ENCODE data around the gene LCE3C.
"Not testable (repeated sequence)": the region's sequence is repeated elsewhere in the genome, so short reads cannot be mapped to it uniquely, and the experiment has no call there.

The LCE3C gene

GRCh38 chr1:152599934-152600333 lies at the start of gene LCE3C:
Gene LCE3C (plus strand): TSS chr1:152600234. CDS start chr1:152600732, 498 bp downstream.
- H3K27ac ChIP-seq (ENCODE audit: low read depth, low read length): no peak within 1 kb of the TSS
- H3K27me3 ChIP-seq (ENCODE audit: control insufficient read depth, insufficient read depth, low read length): no peaks in the 10 kb centered on the region
- H3K9ac ChIP-seq (ENCODE audit: low read depth, low read length): no peak within 1 kb of the TSS
- no peak within 1 kb of the TSS for H3K4me3 ChIP-seq (ENCODE audit: low read depth, low read length)
- no peaks in the 10 kb centered on the region for H3K4me1 ChIP-seq (ENCODE audit: control insufficient read depth, insufficient read depth, low read length)
- no peaks in the 10 kb centered on the region for H3K36me3 ChIP-seq (ENCODE audit: control insufficient read depth, insufficient read depth, low read length)
- no peaks in the 10 kb centered on the region for H3K9me3 ChIP-seq (ENCODE audit: control insufficient read depth, insufficient read depth, low read length)

GRCh38 chr1:152565115-152565514 lies 34.9 kb upstream of the LCE3C start:
- H3K9me3 ChIP-seq (ENCODE audit: control insufficient read depth, insufficient read depth, low read length): peaks cover 97% of the 10 kb centered on the region
- no peak overlapping the region for H3K4me3 ChIP-seq (ENCODE audit: low read depth, low read length)
- no peaks in the 10 kb centered on the region for H3K4me1 ChIP-seq (ENCODE audit: control insufficient read depth, insufficient read depth, low read length)
- H3K27ac ChIP-seq (ENCODE audit: low read depth, low read length): no peak overlapping the region
- no peaks in the 10 kb centered on the region for H3K36me3 ChIP-seq (ENCODE audit: control insufficient read depth, insufficient read depth, low read length)
- no peak overlapping the region for H3K9ac ChIP-seq (ENCODE audit: low read depth, low read length)
- no peaks in the 10 kb centered on the region for H3K27me3 ChIP-seq (ENCODE audit: control insufficient read depth, insufficient read depth, low read length)

GRCh38 chr1:152565535-152566215 lies 34.4 kb upstream of the LCE3C start:
- Histone ChIP-seq H3K4me1 (ENCODE audit: control insufficient read depth, insufficient read depth, low read length) (no peaks in the 10 kb centered on the region), H3K27me3 (ENCODE audit: control insufficient read depth, insufficient read depth, low read length) (no peaks in the 10 kb centered on the region), H3K36me3 (ENCODE audit: control insufficient read depth, insufficient read depth, low read length) (no peaks in the 10 kb centered on the region), H3K4me3 (ENCODE audit: low read depth, low read length) (no peak overlapping the region), H3K9me3 (ENCODE audit: control insufficient read depth, insufficient read depth, low read length) (peaks cover 97% of the 10 kb centered on the region), H3K27ac (ENCODE audit: low read depth, low read length) (no peak overlapping the region), H3K9ac (ENCODE audit: low read depth, low read length) (no peak overlapping the region)

- Histone ChIP-seq H3K27ac (ENCODE audit: low read depth, low read length) (no peak within 1 kb of the TSS), H3K9ac (ENCODE audit: low read depth, low read length) (no peak within 1 kb of the TSS), H3K36me3 (ENCODE audit: control insufficient read depth, insufficient read depth, low read length) (no peaks in the 10 kb centered on the region), H3K4me1 (ENCODE audit: control insufficient read depth, insufficient read depth, low read length) (no peaks in the 10 kb centered on the region), H3K4me3 (ENCODE audit: low read depth, low read length) (no peak within 1 kb of the TSS), H3K27me3 (ENCODE audit: control insufficient read depth, insufficient read depth, low read length) (no peaks in the 10 kb centered on the region), H3K9me3 (ENCODE audit: control insufficient read depth, insufficient read depth, low read length) (peaks cover 97% of the 10 kb centered on the region)
These were observed 33.4 kb upstream of the LCE3C start, which contains the start of gene LCE3E for GRCh38 chr1:152566681-152567080. Gene LCE3E (minus strand): TSS chr1:152566780. CDS start chr1:152566208, 572 bp downstream.

GRCh38 chr1:152577168-152577567 lies 22.9 kb upstream of the LCE3C start:
- no peak overlapping the region for H3K9ac ChIP-seq (ENCODE audit: low read depth, low read length)
- no peak overlapping the region for H3K27ac ChIP-seq (ENCODE audit: low read depth, low read length)
- no peak overlapping the region for H3K4me3 ChIP-seq (ENCODE audit: low read depth, low read length)
- no peaks in the 10 kb centered on the region for H3K4me1 ChIP-seq (ENCODE audit: control insufficient read depth, insufficient read depth, low read length)
- peaks cover 91% of the 10 kb centered on the region for H3K9me3 ChIP-seq (ENCODE audit: control insufficient read depth, insufficient read depth, low read length)
- H3K27me3 ChIP-seq (ENCODE audit: control insufficient read depth, insufficient read depth, low read length): no peaks in the 10 kb centered on the region
- H3K36me3 ChIP-seq (ENCODE audit: control insufficient read depth, insufficient read depth, low read length): no peaks in the 10 kb centered on the region

GRCh38 chr1:152579526-152579925 lies 20.5 kb upstream of the LCE3C start:
- not testable (repeated sequence) for H3K27ac ChIP-seq (ENCODE audit: low read depth, low read length); H3K27me3 ChIP-seq (ENCODE audit: control insufficient read depth, insufficient read depth, low read length); H3K9ac ChIP-seq (ENCODE audit: low read depth, low read length); H3K36me3 ChIP-seq (ENCODE audit: control insufficient read depth, insufficient read depth, low read length); H3K4me3 ChIP-seq (ENCODE audit: low read depth, low read length); H3K4me1 ChIP-seq (ENCODE audit: control insufficient read depth, insufficient read depth, low read length)
- peaks cover 74% of the 10 kb centered on the region for H3K9me3 ChIP-seq (ENCODE audit: control insufficient read depth, insufficient read depth, low read length)

- Histone ChIP-seq H3K27me3 (ENCODE audit: control insufficient read depth, insufficient read depth, low read length) (no peaks in the 10 kb centered on the region), H3K36me3 (ENCODE audit: control insufficient read depth, insufficient read depth, low read length) (no peaks in the 10 kb centered on the region), H3K27ac (ENCODE audit: low read depth, low read length) (no peak within 1 kb of the TSS), H3K9ac (ENCODE audit: low read depth, low read length) (no peak within 1 kb of the TSS), H3K9me3 (ENCODE audit: control insufficient read depth, insufficient read depth, low read length) (peaks cover 66% of the 10 kb centered on the region), H3K4me1 (ENCODE audit: control insufficient read depth, insufficient read depth, low read length) (no peaks in the 10 kb centered on the region), H3K4me3 (ENCODE audit: low read depth, low read length) (no peak within 1 kb of the TSS)
These were observed 19.6 kb upstream of the LCE3C start, which contains the start of gene LCE3D for GRCh38 chr1:152580433-152580832. Gene LCE3D (minus strand): TSS chr1:152580516. CDS start chr1:152579936, 580 bp downstream.

- H3K27me3 ChIP-seq (ENCODE audit: control insufficient read depth, insufficient read depth, low read length): no peaks in the 10 kb centered on the region
- no peaks in the 10 kb centered on the region for H3K36me3 ChIP-seq (ENCODE audit: control insufficient read depth, insufficient read depth, low read length)
- H3K9ac ChIP-seq (ENCODE audit: low read depth, low read length): no peak overlapping the region
- no peak overlapping the region for H3K27ac ChIP-seq (ENCODE audit: low read depth, low read length)
- H3K4me3 ChIP-seq (ENCODE audit: low read depth, low read length): no peak overlapping the region
- no peaks in the 10 kb centered on the region for H3K4me1 ChIP-seq (ENCODE audit: control insufficient read depth, insufficient read depth, low read length)
- H3K9me3 ChIP-seq (ENCODE audit: control insufficient read depth, insufficient read depth, low read length): peaks cover 46% of the 10 kb centered on the region
These were observed 17.4 kb upstream of the LCE3C start for GRCh38 chr1:152582647-152583046.

- H3K4me1 ChIP-seq (ENCODE audit: control insufficient read depth, insufficient read depth, low read length): no peaks in the 10 kb centered on the region
- H3K9me3 ChIP-seq (ENCODE audit: control insufficient read depth, insufficient read depth, low read length): peaks cover 19% of the 10 kb centered on the region
- H3K4me3 ChIP-seq (ENCODE audit: low read depth, low read length): no peak overlapping the region
- H3K9ac ChIP-seq (ENCODE audit: low read depth, low read length): no peak overlapping the region
- no peaks in the 10 kb centered on the region for H3K27me3 ChIP-seq (ENCODE audit: control insufficient read depth, insufficient read depth, low read length)
- H3K27ac ChIP-seq (ENCODE audit: low read depth, low read length): no peak overlapping the region
- H3K36me3 ChIP-seq (ENCODE audit: control insufficient read depth, insufficient read depth, low read length): no peaks in the 10 kb centered on the region
These were observed 14.4 kb upstream of the LCE3C start for GRCh38 chr1:152585586-152585985.

GRCh38 chr1:152596986-152597385 lies 3.0 kb upstream of the LCE3C start:
- no peaks in the 10 kb centered on the region for H3K4me1 ChIP-seq (ENCODE audit: control insufficient read depth, insufficient read depth, low read length)
- no peak overlapping the region for H3K27ac ChIP-seq (ENCODE audit: low read depth, low read length)
- no peak overlapping the region for H3K9ac ChIP-seq (ENCODE audit: low read depth, low read length)

GRCh38 chr1:152613511-152613910 lies 13.5 kb downstream of the LCE3C start, which contains the start of gene LCE3B:
Gene LCE3B (plus strand): TSS chr1:152613811. CDS start chr1:152613811, 0 bp downstream.
- H3K4me1 ChIP-seq (ENCODE audit: control insufficient read depth, insufficient read depth, low read length): no peaks in the 10 kb centered on the region
- H3K9ac ChIP-seq (ENCODE audit: low read depth, low read length): no peak within 1 kb of the TSS
- no peak within 1 kb of the TSS for H3K27ac ChIP-seq (ENCODE audit: low read depth, low read length)
- no peaks in the 10 kb centered on the region for H3K36me3 ChIP-seq (ENCODE audit: control insufficient read depth, insufficient read depth, low read length)
- H3K27me3 ChIP-seq (ENCODE audit: control insufficient read depth, insufficient read depth, low read length): no peaks in the 10 kb centered on the region
- no peak within 1 kb of the TSS for H3K4me3 ChIP-seq (ENCODE audit: low read depth, low read length)
- H3K9me3 ChIP-seq (ENCODE audit: control insufficient read depth, insufficient read depth, low read length): peaks cover 12% of the 10 kb centered on the region

More at GRCh38 chr1:152596986-152597385, 3.0 kb upstream of the LCE3C start:
- Histone ChIP-seq H3K9me3 (ENCODE audit: control insufficient read depth, insufficient read depth, low read length) (no peaks in the 10 kb centered on the region), H3K4me3 (ENCODE audit: low read depth, low read length) (no peak overlapping the region), H3K27me3 (ENCODE audit: control insufficient read depth, insufficient read depth, low read length) (no peaks in the 10 kb centered on the region), H3K36me3 (ENCODE audit: control insufficient read depth, insufficient read depth, low read length) (no peaks in the 10 kb centered on the region)
